ENCODE measurements around the gene SGTA.

GRCh38 chr19:2762783-2763496, 20.1 kb downstream of the SGTA start:
- TF ChIP-seq RBM39 (optimal IDR thresholded peaks at IDR 0.05; ENCODE audit: low read depth, low read length) (no peak), POLR2AphosphoS5 (IDR thresholded peaks at IDR 0.05; ENCODE audit: control insufficient read depth, insufficient read depth, low read depth, low read length) (no peak), CEBPB (tag; IDR thresholded peaks at IDR 0.05) (no peak), ZBTB33 (CRISPR knock-in tag; IDR thresholded peaks at IDR 0.05) (no peak), TBP (optimal IDR thresholded peaks at IDR 0.05; ENCODE audit: low read depth, low read length) (no peak)

Data from K562 (cell line).